ENCODE measurements around the gene GUCY1B1. TPM values are rescaled to one million over a fixed set of nuclear protein-coding genes. Genes with fewer than 3 reads are reported as not detected.

GUCY1B1 gene
- total and polyA plus RNA-seq, 3 donors from 2014 or later: 4.3 to 7.6 (median 4.7) TPM

- intact Hi-C loops (cut with DNase I; ENCODE audit: low total_unique reads): no loop called here
- H3K27ac ChIP-seq: no peak overlapping the region
- no peak for DNase-seq
These were observed 14.5 kb downstream of the GUCY1B1 start for GRCh38 chr4:155773196-155773800.

DNA sequence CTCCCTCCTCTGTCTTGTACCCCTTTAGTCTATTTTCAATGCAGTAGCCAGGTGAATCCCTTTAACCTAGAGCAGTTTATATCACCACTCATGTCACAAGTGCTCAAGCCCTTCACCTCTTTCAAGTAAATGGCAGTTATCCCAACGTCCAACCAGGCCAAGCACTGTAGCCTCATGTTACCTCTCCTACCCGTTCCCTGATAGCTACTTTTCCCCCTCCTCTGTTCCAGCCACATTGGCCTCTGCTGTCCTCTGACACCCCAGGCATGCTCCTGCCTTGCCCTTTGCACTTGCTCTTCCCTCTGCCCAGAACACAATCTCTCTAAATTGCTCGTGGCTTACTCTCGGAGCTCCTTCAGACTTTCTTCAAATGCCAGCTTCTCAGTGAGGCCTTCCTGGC is 15.2 kb downstream of the GUCY1B1 start:
- H3K36me3 ChIP-seq (ENCODE audit: low read depth, missing control alignments): no peaks in the 10 kb centered on the region
- no peak overlapping the region for H3K27ac ChIP-seq
- H3K27me3 ChIP-seq: no peaks in the 10 kb centered on the region
- DNase-seq: no peak
- H3K4me1 ChIP-seq: no peaks in the 10 kb centered on the region
- H3K4me3 ChIP-seq: no peak overlapping the region
- intact Hi-C loops (cut with DNase I; ENCODE audit: low total_unique reads): no loop called here
- TF ChIP-seq, protein P1, sequence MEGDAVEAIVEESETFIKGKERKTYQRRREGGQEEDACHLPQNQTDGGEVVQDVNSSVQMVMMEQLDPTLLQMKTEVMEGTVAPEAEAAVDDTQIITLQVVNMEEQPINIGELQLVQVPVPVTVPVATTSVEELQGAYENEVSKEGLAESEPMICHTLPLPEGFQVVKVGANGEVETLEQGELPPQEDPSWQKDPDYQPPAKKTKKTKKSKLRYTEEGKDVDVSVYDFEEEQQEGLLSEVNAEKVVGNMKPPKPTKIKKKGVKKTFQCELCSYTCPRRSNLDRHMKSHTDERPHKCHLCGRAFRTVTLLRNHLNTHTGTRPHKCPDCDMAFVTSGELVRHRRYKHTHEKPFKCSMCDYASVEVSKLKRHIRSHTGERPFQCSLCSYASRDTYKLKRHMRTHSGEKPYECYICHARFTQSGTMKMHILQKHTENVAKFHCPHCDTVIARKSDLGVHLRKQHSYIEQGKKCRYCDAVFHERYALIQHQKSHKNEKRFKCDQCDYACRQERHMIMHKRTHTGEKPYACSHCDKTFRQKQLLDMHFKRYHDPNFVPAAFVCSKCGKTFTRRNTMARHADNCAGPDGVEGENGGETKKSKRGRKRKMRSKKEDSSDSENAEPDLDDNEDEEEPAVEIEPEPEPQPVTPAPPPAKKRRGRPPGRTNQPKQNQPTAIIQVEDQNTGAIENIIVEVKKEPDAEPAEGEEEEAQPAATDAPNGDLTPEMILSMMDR (IDR thresholded peaks at IDR 0.05): no peak
- no peak for TF ChIP-seq POLR2A (IDR thresholded peaks at IDR 0.05)
- 75 to 87% methylated on average over 4 of the region's 4 CpGs for WGBS, 2 donors
- H3K9me3 ChIP-seq: no peaks in the 10 kb centered on the region

More at GRCh38 chr4:155773196-155773800, 14.5 kb downstream of the GUCY1B1 start:
- TF ChIP-seq, protein P1 (IDR thresholded peaks at IDR 0.05): no peak
- TF ChIP-seq POLR2A (IDR thresholded peaks at IDR 0.05): no peak
- whole genome bisulfite sequencing, 2 donors: 87 to 97% methylated on average over 4 of the region's 4 CpGs
- Histone ChIP-seq H3K4me1 (no peaks in the 10 kb centered on the region), H3K27me3 (no peaks in the 10 kb centered on the region), H3K4me3 (no peak overlapping the region), H3K9me3 (no peaks in the 10 kb centered on the region), H3K36me3 (ENCODE audit: low read depth, missing control alignments) (no peaks in the 10 kb centered on the region)

GRCh38 chr4:155777971-155778735 is 19.3 kb downstream of the GUCY1B1 start:
- Histone ChIP-seq H3K36me3 (ENCODE audit: low read depth, missing control alignments) (no peaks in the 10 kb centered on the region), H3K9me3 (no peaks in the 10 kb centered on the region), H3K4me3 (no peak overlapping the region), H3K27ac (no peak overlapping the region), H3K4me1 (no peaks in the 10 kb centered on the region), H3K27me3 (no peaks in the 10 kb centered on the region)
- 64 to 89% methylated on average over 3 of the region's 3 CpGs for WGBS, 2 donors
- DNase-seq: no peak
- TF ChIP-seq, protein P1 (IDR thresholded peaks at IDR 0.05): no peak
- TF ChIP-seq POLR2A (IDR thresholded peaks at IDR 0.05): no peak
- intact Hi-C loops (cut with DNase I; ENCODE audit: low total_unique reads): no loop called here

DNA sequence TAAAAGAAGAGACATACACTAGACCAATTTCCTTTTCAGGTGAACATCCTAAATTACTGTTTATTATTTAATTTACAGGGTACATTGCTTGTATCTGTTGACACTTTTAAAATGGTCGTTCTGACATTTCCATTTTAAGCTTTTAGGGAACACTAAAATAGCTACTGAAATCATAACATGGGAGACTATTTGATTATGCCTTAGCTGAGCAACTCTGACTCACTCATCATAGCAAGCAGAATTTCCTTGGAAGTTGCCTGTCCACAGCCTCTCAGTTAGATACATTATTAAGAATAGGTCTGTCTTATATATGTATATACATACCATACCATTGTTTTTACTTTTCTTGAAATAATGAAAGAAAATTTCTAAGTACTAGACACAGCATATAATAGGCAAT is 22.0 kb downstream of the GUCY1B1 start:
- intact Hi-C loops (cut with DNase I; ENCODE audit: low total_unique reads): no loop called here
- 75 to 83% methylated on average over 1 of the region's 1 CpG for WGBS, 2 donors
- Histone ChIP-seq H3K4me3 (no peak overlapping the region), H3K27me3 (no peaks in the 10 kb centered on the region), H3K36me3 (ENCODE audit: low read depth, missing control alignments) (no peaks in the 10 kb centered on the region), H3K27ac (no peak overlapping the region), H3K9me3 (no peaks in the 10 kb centered on the region), H3K4me1 (no peaks in the 10 kb centered on the region)
- no peak for DNase-seq
- no peak for TF ChIP-seq POLR2A (IDR thresholded peaks at IDR 0.05)
- TF ChIP-seq, protein P1 (IDR thresholded peaks at IDR 0.05): no peak

Measured in testis (tissue), 3 donors.